Testis (tissue), 3 donors: Measurements from ENCODE around the gene PPOX. TPM values are rescaled to one million over a fixed set of nuclear protein-coding genes. Genes with fewer than 3 reads are reported as not detected.

Experiments
- DNase-seq: peaks from one replicate; pipeline ENCODE4 v3.0.0-alpha.2; 2019
- H3K27ac ChIP-seq, 2 donors: fragments of 200-600 bp; sonication (generic); one replicate each; pipeline ENCODE4 v1.5.1; 2019
- H3K27me3 ChIP-seq: fragments of 200-600 bp; sonication (generic); one replicate; pipeline ENCODE4 v1.5.1; 2019
- H3K36me3 ChIP-seq: fragments of 200-600 bp; sonication (generic); one replicate; pipeline ENCODE4 v1.5.1; 2017; ENCODE audit warnings: low read depth; ENCODE audit errors: missing control alignments
- H3K4me1 ChIP-seq: fragments of 200-600 bp; sonication (generic); one replicate; pipeline ENCODE4 v1.5.1; 2019
- H3K4me3 ChIP-seq, 2 donors: fragments of 200-600 bp; sonication (generic); one replicate each; pipeline ENCODE4 v1.5.1; 2017 to 2019
- H3K9me3 ChIP-seq: fragments of 200-600 bp; sonication (generic); one replicate; pipeline ENCODE4 v1.5.1; 2017
- POLR2A ChIP-seq: fragments of 450-650 bp; IDR thresholded peaks from one replicate; pipeline ENCODE4 v1.6.1; 2017; ENCODE audit warnings: antibody characterized with exemption, mild to moderate bottlenecking, moderate library complexity
- WGBS, 2 donors: methylation state at CpG; one replicate each; pipeline ENCODE4 v1.1.5; 2018; 5-methylcytosine and 5-hydroxymethylcytosine counted together
- intact Hi-C: fragments of 100-400 bp; cut with DNase I; formaldehyde crosslinking; loops from one replicate; pipeline ENCODE4 v1.15.1; 2023; ENCODE audit warnings: low total_unique reads
- polyA plus RNA-seq: library from polyadenylated mRNA; stranded (reverse); fragments of 350-450 nt; fragmentation: Illumina TruSeq; extraction: RNeasy Lipid Tissue Mini Kit (QIAGEN cat#74804); gene quantifications from one replicate; pipeline ENCODE4 v1.2.3, GENCODE V29; 2014; ENCODE audit warnings: low read depth, low replicate concordance; ENCODE audit not compliant: insufficient read depth
- total RNA-seq, 2 donors: library from RNA; depleted of rRNA; stranded (reverse); fragments of >200 nt; gene quantifications; one replicate each; pipeline ENCODE4 v1.2.3, GENCODE V29; 2016
- TF ChIP-seq, protein P1 (sequence below), 3 experiments: fragments of 450-650 bp in 2 of 3; fragments of 200-600 bp in 1 of 3; sonication (generic) in 1 of 3; IDR thresholded peaks; one replicate each; pipeline ENCODE4 v1.5.1; 2016 to 2019; ENCODE audit warnings: antibody characterized with exemption in 3 of 3, mild to moderate bottlenecking in 2 of 3, moderate library complexity in 1 of 3

PPOX gene
- total and polyA plus RNA-seq, 3 donors from 2014 or later, result 19.5 to 24.8 (median 20.5) TPM

DNA sequence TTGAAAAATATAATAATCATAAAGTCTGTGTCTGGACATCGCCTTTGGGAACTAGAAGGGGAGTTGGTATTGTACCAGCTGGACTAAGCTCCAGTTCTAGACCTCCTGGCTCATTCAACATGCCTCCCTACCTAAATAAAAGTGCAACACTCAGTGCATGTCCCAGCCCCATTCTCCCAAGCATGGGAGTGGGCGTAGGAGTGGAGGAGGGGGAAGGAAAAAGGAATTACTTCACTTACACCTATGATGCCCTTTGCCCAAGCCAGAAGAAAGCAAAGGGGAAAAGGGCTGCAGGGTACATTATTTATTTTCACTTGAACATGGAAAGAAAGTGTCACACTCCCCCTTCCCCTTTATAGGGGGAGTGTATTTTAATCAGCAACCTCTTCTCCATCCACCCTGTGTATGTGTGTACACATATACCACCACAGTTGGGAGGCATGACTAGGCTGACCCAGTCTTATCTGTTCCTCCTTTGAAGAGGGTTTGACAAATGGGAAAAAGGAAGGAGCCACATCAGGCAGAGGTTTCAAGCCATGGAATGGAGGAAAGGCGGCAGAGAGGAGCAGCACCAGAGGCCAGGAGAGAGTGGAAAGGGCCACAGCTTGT lies 45.1 kb upstream of the PPOX start:
- H3K27me3 ChIP-seq, result no peaks in the 10 kb centered on the region
- TF ChIP-seq, protein P1, sequence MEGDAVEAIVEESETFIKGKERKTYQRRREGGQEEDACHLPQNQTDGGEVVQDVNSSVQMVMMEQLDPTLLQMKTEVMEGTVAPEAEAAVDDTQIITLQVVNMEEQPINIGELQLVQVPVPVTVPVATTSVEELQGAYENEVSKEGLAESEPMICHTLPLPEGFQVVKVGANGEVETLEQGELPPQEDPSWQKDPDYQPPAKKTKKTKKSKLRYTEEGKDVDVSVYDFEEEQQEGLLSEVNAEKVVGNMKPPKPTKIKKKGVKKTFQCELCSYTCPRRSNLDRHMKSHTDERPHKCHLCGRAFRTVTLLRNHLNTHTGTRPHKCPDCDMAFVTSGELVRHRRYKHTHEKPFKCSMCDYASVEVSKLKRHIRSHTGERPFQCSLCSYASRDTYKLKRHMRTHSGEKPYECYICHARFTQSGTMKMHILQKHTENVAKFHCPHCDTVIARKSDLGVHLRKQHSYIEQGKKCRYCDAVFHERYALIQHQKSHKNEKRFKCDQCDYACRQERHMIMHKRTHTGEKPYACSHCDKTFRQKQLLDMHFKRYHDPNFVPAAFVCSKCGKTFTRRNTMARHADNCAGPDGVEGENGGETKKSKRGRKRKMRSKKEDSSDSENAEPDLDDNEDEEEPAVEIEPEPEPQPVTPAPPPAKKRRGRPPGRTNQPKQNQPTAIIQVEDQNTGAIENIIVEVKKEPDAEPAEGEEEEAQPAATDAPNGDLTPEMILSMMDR (IDR thresholded peaks at IDR 0.05), result no peak
- TF ChIP-seq POLR2A, result no peak
- no peak for DNase-seq
- no peak overlapping the region for H3K4me3 ChIP-seq
- WGBS, 2 donors, result 85 to 87% methylated on average over 3 of the region's 3 CpGs
- no peaks in the 10 kb centered on the region for H3K36me3 ChIP-seq
- peaks cover 26% of the 10 kb centered on the region for H3K4me1 ChIP-seq
- no peak overlapping the region for H3K27ac ChIP-seq
- intact Hi-C loops, result no loop called here
- H3K9me3 ChIP-seq, result no peaks in the 10 kb centered on the region

DNA sequence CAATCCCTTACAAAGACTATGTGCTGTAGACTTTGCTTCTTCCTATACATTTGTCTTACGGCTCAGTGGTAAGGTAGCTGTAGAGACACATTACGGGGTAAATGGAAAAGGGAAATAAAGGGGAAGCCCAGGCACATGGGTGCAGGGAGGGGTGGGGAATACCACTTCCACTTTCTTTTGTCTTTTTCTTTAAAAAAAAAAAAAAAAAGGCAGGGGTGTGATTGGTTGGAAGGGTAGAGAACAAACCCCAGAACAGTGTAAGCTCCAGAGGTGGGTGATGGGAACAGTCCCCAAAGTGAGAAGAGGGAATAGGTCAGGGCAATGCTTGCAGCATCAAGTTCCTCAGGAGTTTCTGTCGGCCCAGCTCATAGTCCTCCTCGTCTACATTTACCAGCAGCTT lies 44.4 kb upstream of the PPOX start:
- DNase-seq, result no peak
- Histone ChIP-seq H3K4me1 (peaks cover 19% of the 10 kb centered on the region), H3K36me3 (no peaks in the 10 kb centered on the region), H3K9me3 (no peaks in the 10 kb centered on the region), H3K27me3 (no peaks in the 10 kb centered on the region), H3K27ac (no peak overlapping the region), H3K4me3 (no peak overlapping the region)
- intact Hi-C loops, result no loop called here
- 68 to 73% methylated on average over 4 of the region's 4 CpGs for WGBS, 2 donors
- no peak for TF ChIP-seq POLR2A
- TF ChIP-seq, protein P1 (IDR thresholded peaks at IDR 0.05), result no peak

DNA sequence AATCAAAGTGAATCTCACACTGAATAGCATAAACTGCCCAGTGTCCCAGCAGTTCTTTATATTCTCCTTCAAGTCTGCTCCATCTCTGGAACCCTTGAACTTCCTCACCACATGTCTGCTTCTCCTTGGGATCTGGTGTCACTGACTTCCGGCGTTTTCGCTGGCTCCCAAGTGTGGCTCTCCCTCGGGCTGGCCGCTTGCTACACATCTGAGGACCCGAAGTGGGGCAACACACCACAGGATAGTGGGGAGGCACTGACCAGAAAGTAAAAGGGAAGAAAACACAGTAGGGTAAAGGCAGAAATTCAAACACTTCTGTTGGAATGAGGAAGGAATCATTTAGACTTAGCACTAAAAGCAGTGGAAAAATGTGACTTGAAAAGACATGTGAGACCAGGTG lies 43.3 kb upstream of the PPOX start:
- H3K27me3 ChIP-seq, result no peaks in the 10 kb centered on the region
- no peak for TF ChIP-seq POLR2A
- TF ChIP-seq, protein P1 (IDR thresholded peaks at IDR 0.05), result no peak
- H3K36me3 ChIP-seq, result no peaks in the 10 kb centered on the region
- no peak overlapping the region for H3K4me3 ChIP-seq
- intact Hi-C loops, result no loop called here
- 75 to 84% methylated on average over 6 of the region's 6 CpGs for WGBS, 2 donors
- H3K27ac ChIP-seq, result no peak overlapping the region
- DNase-seq, result no peak
- H3K9me3 ChIP-seq, result no peaks in the 10 kb centered on the region
- peaks cover 14% of the 10 kb centered on the region for H3K4me1 ChIP-seq

DNA sequence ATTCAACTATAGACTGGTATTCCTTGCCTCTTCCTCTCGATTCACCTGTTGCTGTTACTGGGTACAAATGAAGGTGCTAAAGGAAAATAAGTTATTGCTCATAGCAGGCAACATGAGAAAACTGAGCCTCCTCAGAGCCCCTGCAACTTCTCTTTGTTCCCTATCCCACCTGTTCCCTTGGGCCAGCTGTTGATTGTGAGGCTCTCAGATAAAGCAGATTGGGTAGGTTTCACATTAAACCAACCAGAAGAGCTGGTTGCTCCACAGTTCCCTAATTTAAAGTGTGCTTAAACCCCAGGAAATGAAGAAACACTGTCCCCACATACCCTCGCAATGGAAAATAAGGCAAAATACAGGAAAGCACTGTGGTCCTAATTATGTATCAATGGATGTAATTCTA lies 38.6 kb upstream of the PPOX start:
- H3K4me3 ChIP-seq, result no peak overlapping the region
- intact Hi-C loops, result no loop called here
- no peaks in the 10 kb centered on the region for H3K27me3 ChIP-seq
- H3K4me1 ChIP-seq, result peaks cover 9% of the 10 kb centered on the region
- 86 to 94% methylated on average over 2 of the region's 2 CpGs for WGBS, 2 donors
- H3K27ac ChIP-seq, result no peak overlapping the region
- no peak for TF ChIP-seq POLR2A
- TF ChIP-seq, protein P1 (IDR thresholded peaks at IDR 0.05), result no peak
- H3K36me3 ChIP-seq, result no peaks in the 10 kb centered on the region
- no peaks in the 10 kb centered on the region for H3K9me3 ChIP-seq
- DNase-seq, result no peak
